Adipocyte (in vitro differentiated cells): ENCODE data around the gene ATP2C1.

Source experiments
- DNase-seq: peaks from one replicate; pipeline ENCODE4 v3.0.0-alpha.2; 2015; ENCODE audit warnings: low read depth
- H3K27me3 ChIP-seq: replicated peaks from 2 replicates; pipeline ENCODE4 v1.7.0; 2013; ENCODE audit warnings: mild to moderate bottlenecking, low read length, moderate library complexity; ENCODE audit not compliant: control insufficient read depth, insufficient read depth
- H3K36me3 ChIP-seq: 2 replicates; pipeline ENCODE4 v1.7.0; 2013; ENCODE audit warnings: low read length, mild to moderate bottlenecking, moderate library complexity; ENCODE audit not compliant: control insufficient read depth, insufficient read depth, severe bottlenecking
- H3K4me1 ChIP-seq: 2 replicates; pipeline ENCODE4 v1.7.0; 2013; ENCODE audit warnings: mild to moderate bottlenecking, low read length, moderate library complexity; ENCODE audit not compliant: control insufficient read depth, insufficient read depth
- H3K4me3 ChIP-seq: 2 replicates; pipeline ENCODE4 v1.7.0; 2013; ENCODE audit warnings: mild to moderate bottlenecking, low read length, moderate library complexity
- H3K9ac ChIP-seq: 2 replicates; pipeline ENCODE4 v1.7.0; 2013; ENCODE audit warnings: mild to moderate bottlenecking, low read length, moderate library complexity
- H3K9me3 ChIP-seq: 2 replicates; pipeline ENCODE4 v1.7.0; 2013; ENCODE audit warnings: mild to moderate bottlenecking, low read length, moderate library complexity; ENCODE audit not compliant: control insufficient read depth

ATP2C1 gene

DNA sequence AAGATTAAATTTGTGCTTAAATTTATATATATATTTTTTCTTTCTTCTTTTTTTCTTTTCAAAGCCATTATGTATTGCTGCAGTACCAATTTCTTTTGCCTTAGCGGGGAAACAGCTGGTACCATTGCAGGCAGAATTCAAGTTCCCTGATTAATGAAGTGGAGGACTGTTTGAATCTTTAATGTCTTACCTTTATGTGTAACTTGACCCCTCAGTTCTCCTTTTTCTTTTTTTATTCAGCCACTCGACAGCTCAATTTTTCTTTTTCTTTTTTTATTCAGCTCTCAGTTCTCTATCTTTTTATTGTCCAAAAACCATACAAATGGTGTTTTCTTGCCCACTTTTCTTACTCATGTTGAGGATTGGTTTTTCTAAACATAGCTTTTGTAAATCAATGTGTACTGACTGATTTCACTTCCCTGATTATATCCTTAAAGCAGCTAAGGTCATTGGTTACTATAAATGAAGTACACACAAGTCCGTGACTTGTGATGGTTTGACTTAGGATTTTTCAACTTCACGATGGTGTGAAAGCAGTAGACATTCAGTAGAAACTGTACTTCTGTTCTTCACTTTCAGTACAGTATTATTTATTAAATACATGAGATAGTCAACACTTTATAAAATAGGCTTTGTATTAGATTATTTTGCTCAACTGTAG lies 22.8 kb downstream of the ATP2C1 start:
- no peak for DNase-seq
- Histone ChIP-seq H3K9me3 (no peaks in the 10 kb centered on the region), H3K27me3 (no peaks in the 10 kb centered on the region), H3K4me3 (no peak overlapping the region), H3K9ac (no peak overlapping the region), H3K4me1 (no peaks in the 10 kb centered on the region), H3K36me3 (no peaks in the 10 kb centered on the region)

GRCh38 chr3:130918328-130918727 lies 24.4 kb downstream of the ATP2C1 start:
- H3K27me3 ChIP-seq: no peaks in the 10 kb centered on the region
- no peak overlapping the region for H3K9ac ChIP-seq
- no peaks in the 10 kb centered on the region for H3K36me3 ChIP-seq
- no peaks in the 10 kb centered on the region for H3K9me3 ChIP-seq
- no peak overlapping the region for H3K4me3 ChIP-seq
- DNase-seq: no peak
- H3K4me1 ChIP-seq: no peaks in the 10 kb centered on the region

DNA sequence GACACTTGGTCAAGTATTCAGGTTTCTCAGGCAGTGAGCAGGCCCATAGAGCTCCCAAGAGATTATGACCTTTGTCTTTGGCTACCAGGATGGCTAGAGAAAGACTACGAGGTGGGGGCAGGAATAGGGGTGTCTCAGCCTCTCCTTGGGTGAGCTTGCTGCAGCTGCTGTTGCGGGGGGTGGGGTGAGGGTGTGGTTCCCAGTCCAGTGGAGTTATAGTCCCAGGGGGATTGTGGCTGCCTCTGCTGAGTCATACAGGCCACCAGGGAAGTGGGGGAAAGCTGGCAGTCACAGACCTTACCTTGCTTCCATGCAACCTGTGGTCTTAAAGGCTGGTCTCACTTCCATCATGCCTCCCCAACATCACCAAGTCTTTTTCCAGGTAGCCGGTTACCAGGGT lies 31.7 kb downstream of the ATP2C1 start:
- Histone ChIP-seq H3K4me3 (no peak overlapping the region), H3K27me3 (no peaks in the 10 kb centered on the region), H3K4me1 (peaks cover 6% of the 10 kb centered on the region), H3K9ac (no peak overlapping the region), H3K36me3 (no peaks in the 10 kb centered on the region), H3K9me3 (peaks cover 6% of the 10 kb centered on the region)
- no peak for DNase-seq

GRCh38 chr3:130926504-130926903 lies 32.6 kb downstream of the ATP2C1 start:
- peaks cover 6% of the 10 kb centered on the region for H3K9me3 ChIP-seq
- no peaks in the 10 kb centered on the region for H3K27me3 ChIP-seq
- no peak overlapping the region for H3K4me3 ChIP-seq
- peaks cover 6% of the 10 kb centered on the region for H3K4me1 ChIP-seq
- no peak overlapping the region for H3K9ac ChIP-seq
- no peak for DNase-seq
- peaks cover under 1% of the 10 kb centered on the region for H3K36me3 ChIP-seq

DNA sequence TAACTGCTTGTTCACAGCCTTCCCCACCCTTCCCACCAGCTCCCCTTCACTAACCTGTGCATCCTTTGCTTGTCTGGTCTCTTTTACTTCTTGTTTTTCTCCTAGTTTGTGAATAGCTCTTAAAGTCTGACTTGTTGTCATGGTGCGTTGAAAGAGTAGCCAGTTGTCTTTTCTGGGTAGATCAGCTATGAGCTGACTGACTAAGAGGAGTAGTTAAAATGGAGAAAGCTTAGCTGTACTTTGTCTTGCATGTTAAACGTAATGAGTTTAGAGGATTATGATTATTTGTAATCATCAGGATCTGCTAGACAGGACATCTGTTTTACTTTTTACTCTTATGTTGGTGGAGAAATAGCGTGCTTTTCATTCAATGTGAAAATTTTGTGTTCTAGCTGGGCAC lies 35.9 kb downstream of the ATP2C1 start:
- Histone ChIP-seq H3K27me3 (no peaks in the 10 kb centered on the region), H3K4me1 (peaks cover 18% of the 10 kb centered on the region), H3K9ac (no peak overlapping the region), H3K36me3 (peaks cover 17% of the 10 kb centered on the region), H3K4me3 (no peak overlapping the region), H3K9me3 (no peaks in the 10 kb centered on the region)
- DNase-seq: no peak

DNA sequence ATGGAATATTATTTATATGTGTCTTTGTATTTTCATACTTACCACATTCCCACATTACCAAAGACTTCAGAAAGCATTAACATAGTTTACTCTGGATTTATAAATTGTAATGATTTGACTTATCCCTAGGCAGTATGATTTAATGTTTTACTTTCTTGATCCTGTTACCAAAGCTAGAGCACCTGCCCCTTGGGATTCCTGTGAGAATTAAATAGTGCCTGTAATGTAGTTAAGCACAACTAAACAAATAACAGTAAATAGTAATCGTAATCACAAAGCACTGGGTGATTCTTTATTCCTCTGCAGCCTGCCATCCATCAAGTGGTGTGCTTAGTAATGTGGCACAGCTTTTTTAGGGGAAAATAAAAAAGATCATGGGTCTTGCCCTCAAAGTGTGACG lies 39.1 kb downstream of the ATP2C1 start:
- peaks cover 33% of the 10 kb centered on the region for H3K4me1 ChIP-seq
- no peak for DNase-seq
- H3K9ac ChIP-seq: no peak overlapping the region
- H3K4me3 ChIP-seq: no peak overlapping the region
- no peaks in the 10 kb centered on the region for H3K27me3 ChIP-seq
- H3K9me3 ChIP-seq: no peaks in the 10 kb centered on the region
- H3K36me3 ChIP-seq: peaks cover 17% of the 10 kb centered on the region

GRCh38 chr3:130933801-130934345 lies 40.0 kb downstream of the ATP2C1 start:
- peaks cover 17% of the 10 kb centered on the region for H3K36me3 ChIP-seq
- H3K27me3 ChIP-seq: no peaks in the 10 kb centered on the region

GRCh38 chr3:130934442-130935089 lies 40.7 kb downstream of the ATP2C1 start:
- Histone ChIP-seq H3K36me3 (peaks cover 17% of the 10 kb centered on the region), H3K27me3 (no peaks in the 10 kb centered on the region), H3K9me3 (no peaks in the 10 kb centered on the region), H3K4me3 (peak overlapping the region; percentile 51), H3K9ac (peak overlapping the region; percentile 47), H3K4me1 (peaks cover 44% of the 10 kb centered on the region)
- peak; percentile 54 for DNase-seq

More at GRCh38 chr3:130933801-130934345, 40.0 kb downstream of the ATP2C1 start:
- Histone ChIP-seq H3K9me3 (no peaks in the 10 kb centered on the region), H3K9ac (peak overlapping the region; percentile 47), H3K4me1 (peaks cover 39% of the 10 kb centered on the region), H3K4me3 (peak overlapping the region; percentile 51)
- DNase-seq: peak; percentile 57

DNA sequence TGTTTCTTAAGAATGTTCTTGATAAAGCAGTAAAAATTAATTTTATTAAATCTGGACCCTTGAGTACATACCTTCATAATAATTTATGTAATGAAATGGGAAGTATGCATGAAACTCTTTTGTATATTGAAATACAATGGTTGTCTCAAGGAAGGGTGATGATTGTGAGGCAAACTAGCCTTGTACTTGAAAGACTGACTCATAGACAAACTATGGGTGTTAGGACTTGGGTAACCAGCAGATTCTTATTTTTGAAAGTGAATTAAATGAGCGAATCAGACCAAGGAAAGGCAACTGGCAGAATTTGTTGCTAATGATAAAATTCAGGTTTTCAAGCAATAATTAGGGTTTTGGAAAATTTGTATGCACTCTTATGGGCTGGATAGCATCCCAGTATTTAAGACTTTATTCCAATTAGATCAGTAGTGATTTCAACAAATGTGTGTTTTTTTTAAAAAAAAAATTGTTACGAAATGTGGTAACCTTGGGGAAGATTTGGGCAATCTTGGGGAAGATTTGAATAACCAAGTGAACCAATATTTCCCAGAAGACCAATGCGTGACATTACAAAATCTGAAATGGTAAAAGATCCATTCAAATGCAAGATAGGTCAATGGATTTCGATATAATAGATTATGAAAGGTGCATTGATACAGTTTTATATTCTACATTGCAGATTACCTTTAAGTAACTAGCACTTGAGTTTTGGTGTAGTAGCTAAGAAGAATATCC lies 42.0 kb downstream of the ATP2C1 start:
- peak; percentile 76 for DNase-seq
- Histone ChIP-seq H3K27me3 (no peaks in the 10 kb centered on the region), H3K4me3 (no peak overlapping the region), H3K9ac (no peak overlapping the region), H3K9me3 (no peaks in the 10 kb centered on the region), H3K4me1 (peaks cover 51% of the 10 kb centered on the region), H3K36me3 (peaks cover 17% of the 10 kb centered on the region)

DNA sequence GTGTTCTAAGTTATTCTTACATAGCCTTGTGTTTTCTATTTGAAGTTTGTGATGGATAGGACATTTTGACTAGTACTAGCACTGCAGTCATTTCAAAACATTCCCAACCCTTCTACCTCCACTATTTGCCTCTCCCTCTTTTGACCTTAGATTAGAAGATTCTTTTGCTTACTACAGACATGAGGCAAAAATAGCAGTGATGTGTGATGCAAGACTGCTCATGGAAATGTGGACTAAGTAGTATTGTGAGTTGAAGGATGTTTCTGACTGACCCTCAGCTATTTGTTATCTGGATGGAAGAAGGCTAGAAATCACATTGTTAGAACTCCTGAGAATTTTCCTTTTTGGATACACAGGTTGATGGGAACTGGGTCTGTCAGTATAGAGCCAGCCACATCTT lies 45.9 kb downstream of the ATP2C1 start:
- Histone ChIP-seq H3K36me3 (peaks cover 24% of the 10 kb centered on the region), H3K9ac (no peak overlapping the region), H3K27me3 (no peaks in the 10 kb centered on the region), H3K9me3 (no peaks in the 10 kb centered on the region), H3K4me3 (no peak overlapping the region), H3K4me1 (peaks cover 48% of the 10 kb centered on the region)
- peak; percentile 61 for DNase-seq

DNA sequence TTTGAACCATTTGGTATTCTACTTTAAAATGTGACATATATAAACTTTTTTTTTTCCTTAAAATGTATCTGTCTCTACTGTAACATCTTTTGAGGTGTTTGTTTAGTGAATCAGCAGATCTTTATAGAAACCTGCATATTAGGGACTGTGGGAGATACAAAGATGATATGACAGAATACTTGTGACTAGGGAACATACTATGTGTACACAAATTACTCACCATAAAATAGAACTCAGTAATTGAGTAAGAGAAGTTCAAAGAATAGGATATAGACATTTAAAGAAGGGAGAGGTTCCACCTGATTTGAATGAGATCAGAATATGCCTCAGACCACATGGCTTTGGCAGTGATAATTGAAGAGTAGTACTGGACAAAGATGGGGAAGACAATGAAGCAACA lies 47.9 kb downstream of the ATP2C1 start:
- peaks cover 38% of the 10 kb centered on the region for H3K4me1 ChIP-seq
- no peaks in the 10 kb centered on the region for H3K9me3 ChIP-seq
- peaks cover 34% of the 10 kb centered on the region for H3K36me3 ChIP-seq
- no peak overlapping the region for H3K4me3 ChIP-seq
- no peak overlapping the region for H3K9ac ChIP-seq
- no peak for DNase-seq
- no peaks in the 10 kb centered on the region for H3K27me3 ChIP-seq
